PFSK-1 (cell line): ENCODE measurements around the gene MEF2D.

ENCODE experiments used
- FOXP2 ChIP-seq: optimal IDR thresholded peaks from 2 replicates; pipeline ENCODE3; 2011; ENCODE audit warnings: borderline replicate concordance, control low read depth, inconsistent platforms; ENCODE audit not compliant: insufficient read depth; ENCODE audit errors: extremely low read length, extremely low read depth
- POLR2AphosphoS5 ChIP-seq: IDR thresholded peaks from 2 replicates; pipeline ENCODE4 v1.6.1; 2012; ENCODE audit warnings: low read depth, mild to moderate bottlenecking, control low read depth, low read length, moderate library complexity
- REST ChIP-seq, 2 experiments: IDR thresholded peaks; 2 replicates each; pipeline versions ENCODE4 v1.6.1 to v1.8.0; 2011 to 2012; ENCODE audit warnings: low read depth in 2 of 2, low read length in 2 of 2, control low read depth in 1 of 2, inconsistent platforms in 1 of 2, mild to moderate bottlenecking in 1 of 2, moderate library complexity in 1 of 2; ENCODE audit not compliant: insufficient read depth in 1 of 2
- SIN3A ChIP-seq: IDR thresholded peaks from 2 replicates; pipeline ENCODE4 v1.6.1; 2012; ENCODE audit warnings: mild to moderate bottlenecking, low read length, moderate library complexity, borderline replicate concordance; ENCODE audit not compliant: insufficient read depth
- TAF1 ChIP-seq: IDR thresholded peaks from 2 replicates; pipeline ENCODE4 v1.6.1; 2012; ENCODE audit warnings: low read length, control low read depth, borderline replicate concordance; ENCODE audit not compliant: insufficient read depth

The MEF2D gene

GRCh38 chr1:156517748-156518147, 17.2 kb upstream of the MEF2D start:
- TF ChIP-seq POLR2AphosphoS5: no peak
- TF ChIP-seq SIN3A: no peak
- TF ChIP-seq REST (IDR thresholded peaks at IDR 0.05; ENCODE audit: insufficient read depth in 1 of 2, low read depth in 2 of 2, low read length in 2 of 2): no peak
- no peak for TF ChIP-seq TAF1
- TF ChIP-seq FOXP2: no peak

- TF ChIP-seq TAF1 (no peak), POLR2AphosphoS5 (no peak), FOXP2 (no peak), SIN3A (no peak), REST (IDR thresholded peaks at IDR 0.05; ENCODE audit: insufficient read depth in 1 of 2, low read depth in 2 of 2, low read length in 2 of 2) (no peak)
Measured at GRCh38 chr1:156516821-156517220, 16.2 kb upstream of the MEF2D start.

- TF ChIP-seq TAF1 (no peak), POLR2AphosphoS5 (no peak)
Measured at GRCh38 chr1:156515956-156516355, 15.4 kb upstream of the MEF2D start.

- TF ChIP-seq SIN3A: no peak
- TF ChIP-seq REST (IDR thresholded peaks at IDR 0.05; ENCODE audit: insufficient read depth in 1 of 2, low read depth in 2 of 2, low read length in 2 of 2): no peak
- no peak for TF ChIP-seq FOXP2
- no peak for TF ChIP-seq TAF1
- no peak for TF ChIP-seq POLR2AphosphoS5
Measured at GRCh38 chr1:156513185-156513584, 12.6 kb upstream of the MEF2D start.

GRCh38 chr1:156511644-156512043, 11.1 kb upstream of the MEF2D start:
- TF ChIP-seq FOXP2: no peak
- no peak for TF ChIP-seq POLR2AphosphoS5
- TF ChIP-seq REST (IDR thresholded peaks at IDR 0.05; ENCODE audit: insufficient read depth in 1 of 2, low read depth in 2 of 2, low read length in 2 of 2): no peak
- TF ChIP-seq SIN3A: no peak
- TF ChIP-seq TAF1: no peak

- TF ChIP-seq FOXP2: no peak
- no peak for TF ChIP-seq POLR2AphosphoS5
- TF ChIP-seq TAF1: no peak
- TF ChIP-seq SIN3A: no peak
- no peak for TF ChIP-seq REST (IDR thresholded peaks at IDR 0.05; ENCODE audit: insufficient read depth in 1 of 2, low read depth in 2 of 2, low read length in 2 of 2)
Measured at GRCh38 chr1:156510709-156511108, 10.1 kb upstream of the MEF2D start.
